LNCaP clone FGC (cell line): ENCODE data around the gene GFER.

Experiments
- DNase-seq: peaks from one replicate; pipeline ENCODE4 v3.0.0-alpha.2; 2011; ENCODE audit warnings: low read depth
- H3K4me3 ChIP-seq: 2 replicates; pipeline ENCODE4 v1.5.1; 2011; ENCODE audit warnings: mild to moderate bottlenecking, low read depth, low read length, control low read depth
- CTCF ChIP-seq: IDR thresholded peaks from 2 replicates; pipeline ENCODE4 v1.5.1; 2012; ENCODE audit warnings: mild to moderate bottlenecking; ENCODE audit not compliant: control insufficient read depth, insufficient read depth; ENCODE audit errors: extremely low read depth

The GFER gene

DNA sequence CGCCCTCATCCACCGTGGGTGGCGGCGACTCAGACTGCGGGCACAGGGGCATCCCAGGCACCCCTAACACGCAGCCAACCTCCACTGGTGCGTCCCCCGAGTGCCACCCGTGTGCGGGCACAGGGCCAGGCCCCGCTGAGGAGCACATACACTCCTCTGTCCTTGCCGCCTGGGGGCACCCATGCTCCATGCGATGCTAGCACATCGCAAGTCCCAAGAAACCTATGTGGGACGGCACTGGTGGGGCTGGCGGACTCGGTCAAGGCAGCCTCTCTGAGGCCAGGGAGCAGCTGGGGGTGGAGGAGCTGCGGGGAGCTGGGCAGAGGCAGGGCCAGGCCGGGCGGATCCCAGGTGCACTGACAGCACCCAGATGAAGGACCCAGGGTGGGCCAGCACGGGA, 21.7 kb downstream of the GFER start:
- no peak for DNase-seq
- TF ChIP-seq CTCF = peak; percentile 37

DNA sequence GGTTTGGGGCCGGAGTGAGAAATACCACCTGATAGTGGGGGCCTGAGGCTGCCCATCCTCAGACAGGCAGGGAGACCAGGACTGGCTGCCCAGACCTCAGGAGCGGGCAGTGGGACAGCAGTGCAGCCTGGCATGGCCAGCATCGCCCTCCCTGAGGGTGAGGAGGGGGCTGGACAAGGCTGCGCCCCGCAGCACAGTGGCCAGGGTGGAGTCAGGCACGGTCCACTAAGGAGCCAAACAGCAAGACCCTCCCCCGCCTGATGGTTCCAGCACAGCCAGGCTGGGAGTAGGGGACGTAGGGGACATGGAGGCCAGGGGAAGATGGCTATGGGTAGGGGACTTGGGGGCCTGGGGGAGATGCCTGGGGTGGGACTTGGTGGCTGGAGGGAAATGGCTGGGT, 22.3 kb downstream of the GFER start:
- no peak overlapping the region for H3K4me3 ChIP-seq
- TF ChIP-seq CTCF = no peak
- no peak for DNase-seq

More for the DNA sequence above, 21.7 kb downstream of the GFER start:
- H3K4me3 ChIP-seq = no peak overlapping the region

- DNase-seq = no peak
- TF ChIP-seq CTCF = no peak
- H3K4me3 ChIP-seq = peak overlapping the region; percentile 80
Measured at GRCh38 chr16:2007081-2007836, 23.3 kb downstream of the GFER start.

GRCh38 chr16:2008009-2008526, 24.1 kb downstream of the GFER start:
- DNase-seq = peak; percentile 94

GRCh38 chr16:2008631-2009163, 24.7 kb downstream of the GFER start:
- TF ChIP-seq CTCF = no peak
- no peak for DNase-seq
- peak overlapping the region; percentile 80 for H3K4me3 ChIP-seq

More at GRCh38 chr16:2008009-2008526, 24.1 kb downstream of the GFER start:
- no peak for TF ChIP-seq CTCF
- peak overlapping the region; percentile 80 for H3K4me3 ChIP-seq

DNA sequence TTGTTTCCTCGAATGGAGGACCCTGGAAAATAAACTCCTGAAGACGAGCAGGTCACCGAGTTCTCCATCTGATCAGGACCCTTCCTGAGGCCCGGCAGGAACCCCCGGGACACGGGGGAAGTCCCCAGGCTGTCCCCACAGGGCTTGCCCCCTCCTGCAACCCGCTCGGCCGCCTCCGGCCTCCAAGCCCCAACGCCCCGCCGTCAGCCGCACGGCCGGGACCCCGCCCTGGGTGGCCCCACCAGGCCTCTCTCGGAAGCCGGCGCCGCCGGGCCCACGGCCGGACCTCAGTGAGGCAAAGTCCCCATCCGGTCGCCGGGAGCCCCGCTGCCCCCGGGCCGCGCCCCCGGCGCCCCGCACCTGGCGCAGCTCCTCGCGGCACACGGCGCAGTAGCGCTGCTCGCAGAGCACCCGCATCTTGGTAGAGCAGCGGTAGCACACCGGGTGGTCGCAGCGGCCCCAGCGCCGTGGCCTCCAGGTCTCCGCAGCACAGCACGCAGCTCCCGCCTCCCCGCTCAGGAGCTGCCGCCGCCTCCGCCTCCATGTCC, 25.2 kb downstream of the GFER start:
- no peak for DNase-seq
- peak overlapping the region; percentile 80 for H3K4me3 ChIP-seq
- no peak for TF ChIP-seq CTCF
